ENCODE measurements around the gene HRNR. TPM values are rescaled to one million over a fixed set of nuclear protein-coding genes. Genes with fewer than 3 reads are reported as not detected.

Gene HRNR
- polyA plus RNA-seq, 1 donor from 2014 or later, result not detected

DNA sequence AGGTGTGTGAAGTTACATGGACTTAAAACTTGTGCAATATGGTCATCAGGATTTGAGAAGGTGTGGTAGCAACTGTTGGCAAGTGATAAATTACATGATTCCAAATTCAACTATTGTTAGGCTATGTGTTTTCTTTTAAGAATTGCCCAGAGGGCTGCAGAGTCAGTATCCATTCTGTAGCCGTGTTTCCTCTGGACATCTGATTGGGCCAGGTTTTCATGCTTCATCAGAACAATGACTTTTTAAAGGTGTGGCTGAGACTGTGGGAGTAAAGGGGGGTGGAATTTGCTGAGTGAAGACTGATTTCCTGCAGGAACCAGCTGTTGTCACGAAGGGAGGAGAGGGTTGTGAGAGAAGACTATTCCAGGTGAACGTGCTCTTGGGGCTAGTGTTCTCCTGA, 1.7 kb upstream of the HRNR start:
- no peaks in the 10 kb centered on the region for H3K9me3 ChIP-seq (ENCODE audit: low read length)
- H3K4me3 ChIP-seq (ENCODE audit: low read length), result no peak overlapping the region
- TF ChIP-seq, protein P1, sequence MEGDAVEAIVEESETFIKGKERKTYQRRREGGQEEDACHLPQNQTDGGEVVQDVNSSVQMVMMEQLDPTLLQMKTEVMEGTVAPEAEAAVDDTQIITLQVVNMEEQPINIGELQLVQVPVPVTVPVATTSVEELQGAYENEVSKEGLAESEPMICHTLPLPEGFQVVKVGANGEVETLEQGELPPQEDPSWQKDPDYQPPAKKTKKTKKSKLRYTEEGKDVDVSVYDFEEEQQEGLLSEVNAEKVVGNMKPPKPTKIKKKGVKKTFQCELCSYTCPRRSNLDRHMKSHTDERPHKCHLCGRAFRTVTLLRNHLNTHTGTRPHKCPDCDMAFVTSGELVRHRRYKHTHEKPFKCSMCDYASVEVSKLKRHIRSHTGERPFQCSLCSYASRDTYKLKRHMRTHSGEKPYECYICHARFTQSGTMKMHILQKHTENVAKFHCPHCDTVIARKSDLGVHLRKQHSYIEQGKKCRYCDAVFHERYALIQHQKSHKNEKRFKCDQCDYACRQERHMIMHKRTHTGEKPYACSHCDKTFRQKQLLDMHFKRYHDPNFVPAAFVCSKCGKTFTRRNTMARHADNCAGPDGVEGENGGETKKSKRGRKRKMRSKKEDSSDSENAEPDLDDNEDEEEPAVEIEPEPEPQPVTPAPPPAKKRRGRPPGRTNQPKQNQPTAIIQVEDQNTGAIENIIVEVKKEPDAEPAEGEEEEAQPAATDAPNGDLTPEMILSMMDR (IDR thresholded peaks at IDR 0.05; ENCODE audit: poor library complexity, severe bottlenecking), result no peak
- TF ChIP-seq EZH2 (IDR thresholded peaks at IDR 0.05; ENCODE audit: borderline replicate concordance, insufficient read depth, low read length, poor library complexity, severe bottlenecking) (no peak), TAF1 (IDR thresholded peaks at IDR 0.05; ENCODE audit: low read depth) (no peak), POLR2AphosphoS5 (IDR thresholded peaks at IDR 0.05) (no peak), MXI1 (conservative IDR thresholded peaks at IDR 0.05; ENCODE audit: poor library complexity, severe bottlenecking) (no peak), EP300 (conservative IDR thresholded peaks at IDR 0.05; ENCODE audit: poor library complexity, severe bottlenecking) (no peak), SMC3 (conservative IDR thresholded peaks at IDR 0.05; ENCODE audit: poor library complexity) (no peak), RAD21 (conservative IDR thresholded peaks at IDR 0.05) (no peak)
- TF ChIP-seq, protein P2, sequence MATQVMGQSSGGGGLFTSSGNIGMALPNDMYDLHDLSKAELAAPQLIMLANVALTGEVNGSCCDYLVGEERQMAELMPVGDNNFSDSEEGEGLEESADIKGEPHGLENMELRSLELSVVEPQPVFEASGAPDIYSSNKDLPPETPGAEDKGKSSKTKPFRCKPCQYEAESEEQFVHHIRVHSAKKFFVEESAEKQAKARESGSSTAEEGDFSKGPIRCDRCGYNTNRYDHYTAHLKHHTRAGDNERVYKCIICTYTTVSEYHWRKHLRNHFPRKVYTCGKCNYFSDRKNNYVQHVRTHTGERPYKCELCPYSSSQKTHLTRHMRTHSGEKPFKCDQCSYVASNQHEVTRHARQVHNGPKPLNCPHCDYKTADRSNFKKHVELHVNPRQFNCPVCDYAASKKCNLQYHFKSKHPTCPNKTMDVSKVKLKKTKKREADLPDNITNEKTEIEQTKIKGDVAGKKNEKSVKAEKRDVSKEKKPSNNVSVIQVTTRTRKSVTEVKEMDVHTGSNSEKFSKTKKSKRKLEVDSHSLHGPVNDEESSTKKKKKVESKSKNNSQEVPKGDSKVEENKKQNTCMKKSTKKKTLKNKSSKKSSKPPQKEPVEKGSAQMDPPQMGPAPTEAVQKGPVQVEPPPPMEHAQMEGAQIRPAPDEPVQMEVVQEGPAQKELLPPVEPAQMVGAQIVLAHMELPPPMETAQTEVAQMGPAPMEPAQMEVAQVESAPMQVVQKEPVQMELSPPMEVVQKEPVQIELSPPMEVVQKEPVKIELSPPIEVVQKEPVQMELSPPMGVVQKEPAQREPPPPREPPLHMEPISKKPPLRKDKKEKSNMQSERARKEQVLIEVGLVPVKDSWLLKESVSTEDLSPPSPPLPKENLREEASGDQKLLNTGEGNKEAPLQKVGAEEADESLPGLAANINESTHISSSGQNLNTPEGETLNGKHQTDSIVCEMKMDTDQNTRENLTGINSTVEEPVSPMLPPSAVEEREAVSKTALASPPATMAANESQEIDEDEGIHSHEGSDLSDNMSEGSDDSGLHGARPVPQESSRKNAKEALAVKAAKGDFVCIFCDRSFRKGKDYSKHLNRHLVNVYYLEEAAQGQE (IDR thresholded peaks at IDR 0.05; ENCODE audit: borderline replicate concordance), result no peak
- H3K9ac ChIP-seq (ENCODE audit: low read length), result no peak overlapping the region
- H3K27ac ChIP-seq (ENCODE audit: low read length), result no peak overlapping the region
- no peaks in the 10 kb centered on the region for H3K79me2 ChIP-seq (replicated peaks; ENCODE audit: insufficient read depth, low read length)
- H3K36me3 ChIP-seq (ENCODE audit: insufficient read depth, low read length), result no peaks in the 10 kb centered on the region
- no peaks in the 10 kb centered on the region for H4K20me1 ChIP-seq (ENCODE audit: insufficient read depth)
- no peak overlapping the region for H2AFZ ChIP-seq (ENCODE audit: low read depth, low read length)
- H3F3A ChIP-seq (ENCODE audit: insufficient read depth, low read length, poor library complexity, severe bottlenecking), result no peaks in the 10 kb centered on the region
- no peak overlapping the region for H3K4me2 ChIP-seq (ENCODE audit: low read length)
- H3K27me3 ChIP-seq (ENCODE audit: insufficient read depth, low read depth, low read length), result no peaks in the 10 kb centered on the region
- no peaks in the 10 kb centered on the region for H3K9me2 ChIP-seq (ENCODE audit: insufficient read depth, low read length)

DNA sequence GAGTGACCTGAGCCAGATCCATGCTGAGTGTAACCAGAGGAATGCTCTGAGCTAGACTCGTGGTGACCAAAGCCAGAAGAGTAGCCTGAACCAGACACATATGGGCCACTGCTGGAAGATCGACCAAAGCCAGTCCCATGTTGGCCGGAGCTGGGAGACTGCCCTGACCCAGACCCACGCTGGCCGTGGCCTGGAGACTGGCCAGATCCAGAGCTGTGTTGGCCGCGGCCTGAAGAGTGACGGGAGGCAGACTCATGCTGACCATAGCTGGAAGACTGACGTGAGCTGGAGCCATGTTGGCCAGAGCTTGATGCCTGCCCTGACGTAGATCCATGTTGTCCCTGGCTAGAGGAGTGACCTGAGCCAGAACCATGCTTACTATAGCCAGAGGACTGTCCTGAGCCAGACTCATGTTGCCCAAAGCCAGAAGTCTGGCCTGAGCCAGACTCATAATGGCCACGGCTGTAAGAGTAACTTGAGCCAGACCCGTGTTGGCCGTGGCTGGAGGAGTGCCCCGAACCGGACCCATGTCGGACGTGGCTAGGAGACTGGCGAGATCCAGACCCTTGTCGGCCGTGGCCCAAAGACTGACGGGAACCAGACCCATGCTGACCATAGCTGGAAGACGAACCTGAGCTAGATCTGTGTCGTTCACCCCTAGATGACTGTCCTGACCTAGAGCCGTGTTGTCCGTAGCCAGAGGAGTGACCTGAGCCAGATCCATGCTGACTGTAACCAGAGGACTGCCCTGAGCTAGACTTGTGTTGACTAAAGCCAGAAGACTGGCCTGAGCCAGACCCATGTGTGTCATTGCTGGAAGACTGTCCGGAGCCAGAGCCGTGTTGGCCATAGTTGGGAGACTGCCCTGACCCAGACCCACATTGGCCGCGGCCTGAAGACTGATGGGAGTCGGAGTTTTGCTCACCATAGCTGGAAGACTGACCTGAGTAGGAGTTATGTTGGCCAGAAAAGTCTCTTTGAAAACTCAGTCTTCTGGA, 3.5 kb downstream of the HRNR start:
- Histone ChIP-seq H3K9me3 (ENCODE audit: low read length) (no peaks in the 10 kb centered on the region), H3K27me3 (ENCODE audit: insufficient read depth, low read depth, low read length) (no peaks in the 10 kb centered on the region), H3F3A (ENCODE audit: insufficient read depth, low read length, poor library complexity, severe bottlenecking) (no peaks in the 10 kb centered on the region), H3K9me2 (ENCODE audit: insufficient read depth, low read length) (no peaks in the 10 kb centered on the region), H3K79me2 (replicated peaks; ENCODE audit: insufficient read depth, low read length) (no peaks in the 10 kb centered on the region), H3K4me2 (ENCODE audit: low read length) (no peak overlapping the region), H2AFZ (ENCODE audit: low read depth, low read length) (no peak overlapping the region), H3K36me3 (ENCODE audit: insufficient read depth, low read length) (no peaks in the 10 kb centered on the region), H3K9ac (ENCODE audit: low read length) (no peak overlapping the region), H4K20me1 (ENCODE audit: insufficient read depth) (no peaks in the 10 kb centered on the region), H3K27ac (ENCODE audit: low read length) (no peak overlapping the region), H3K4me3 (ENCODE audit: low read length) (no peak overlapping the region)
- TF ChIP-seq TAF1 (IDR thresholded peaks at IDR 0.05; ENCODE audit: low read depth), result no peak
- no peak for TF ChIP-seq SMC3 (conservative IDR thresholded peaks at IDR 0.05; ENCODE audit: poor library complexity)
- no peak for TF ChIP-seq EP300 (conservative IDR thresholded peaks at IDR 0.05; ENCODE audit: poor library complexity, severe bottlenecking)
- no peak for TF ChIP-seq MXI1 (conservative IDR thresholded peaks at IDR 0.05; ENCODE audit: poor library complexity, severe bottlenecking)
- TF ChIP-seq, protein P2 (IDR thresholded peaks at IDR 0.05; ENCODE audit: borderline replicate concordance), result no peak
- TF ChIP-seq POLR2AphosphoS5 (IDR thresholded peaks at IDR 0.05), result no peak
- TF ChIP-seq RAD21 (conservative IDR thresholded peaks at IDR 0.05), result no peak
- no peak for TF ChIP-seq EZH2 (IDR thresholded peaks at IDR 0.05; ENCODE audit: borderline replicate concordance, insufficient read depth, low read length, poor library complexity, severe bottlenecking)
- TF ChIP-seq, protein P1 (IDR thresholded peaks at IDR 0.05; ENCODE audit: poor library complexity, severe bottlenecking), result no peak

All from neural cell (in vitro differentiated cells).